Loucy (cell line): ENCODE measurements around the gene EFL1.

Experiments
- H2AFZ ChIP-seq: fragments of 200-600 bp; sonication (generic); 2 replicates; pipeline ENCODE4 v1.6.0; 2016; ENCODE audit warnings: antibody characterized with exemption, mild to moderate bottlenecking, low read length, moderate library complexity
- H3F3A ChIP-seq: fragments of 200-600 bp; 2 replicates; pipeline ENCODE4 v1.6.0; 2016; ENCODE audit warnings: antibody characterized with exemption, low read depth, mild to moderate bottlenecking
- H3K27me3 ChIP-seq: fragments of 200-600 bp; sonication (generic); 2 replicates; pipeline ENCODE4 v1.6.1; 2014; ENCODE audit warnings: low read length, mild to moderate bottlenecking; ENCODE audit not compliant: insufficient read depth, poor library complexity, severe bottlenecking
- H3K36me3 ChIP-seq: fragments of 200-600 bp; sonication (generic); 2 replicates; pipeline ENCODE4 v1.6.1; 2016; ENCODE audit warnings: low read length; ENCODE audit not compliant: insufficient read depth
- H3K4me1 ChIP-seq: fragments of 200-600 bp; sonication (generic); 2 replicates; pipeline ENCODE4 v1.5.1; 2014; ENCODE audit warnings: low read length, mild to moderate bottlenecking; ENCODE audit not compliant: insufficient read depth, poor library complexity, severe bottlenecking
- H3K4me2 ChIP-seq: fragments of 200-600 bp; sonication (generic); 2 replicates; pipeline ENCODE4 v1.6.0; 2014; ENCODE audit warnings: antibody characterized with exemption, low read length, low read depth, mild to moderate bottlenecking; ENCODE audit not compliant: poor library complexity, severe bottlenecking
- H3K4me3 ChIP-seq: fragments of 200-600 bp; sonication (generic); 2 replicates; pipeline ENCODE4 v1.5.1; 2014; ENCODE audit warnings: low read length, mild to moderate bottlenecking, mixed read lengths; ENCODE audit not compliant: poor library complexity, severe bottlenecking
- H3K79me2 ChIP-seq: fragments of 200-600 bp; sonication (generic); 2 replicates; pipeline ENCODE4 v1.6.1; 2014; ENCODE audit warnings: low read length; ENCODE audit not compliant: insufficient read depth
- H3K9ac ChIP-seq: fragments of 200-600 bp; sonication (generic); 2 replicates; pipeline ENCODE4 v1.6.0; 2014; ENCODE audit warnings: mild to moderate bottlenecking, low read depth, low read length, moderate library complexity; ENCODE audit not compliant: poor library complexity, severe bottlenecking
- H3K9me2 ChIP-seq: fragments of 200-600 bp; sonication (generic); replicated peaks from 2 replicates; pipeline ENCODE4 v1.6.1; 2016; ENCODE audit warnings: low read depth, low read length, mixed read lengths
- H3K9me3 ChIP-seq: fragments of 200-600 bp; sonication (generic); 2 replicates; pipeline ENCODE4 v1.6.1; 2014; ENCODE audit warnings: mild to moderate bottlenecking, antibody characterized with exemption, low read length, low read depth; ENCODE audit not compliant: insufficient read depth
- H4K20me1 ChIP-seq: fragments of 200-600 bp; sonication (generic); 2 replicates; pipeline ENCODE4 v1.6.0; 2014; ENCODE audit warnings: antibody characterized with exemption, low read length, mild to moderate bottlenecking; ENCODE audit not compliant: insufficient read depth, poor library complexity, severe bottlenecking
- EZH2phosphoT487 ChIP-seq: fragments of 200-600 bp; IDR thresholded peaks from 2 replicates; pipeline ENCODE4 v1.6.1; 2018; ENCODE audit warnings: antibody characterized with exemption, mild to moderate bottlenecking, moderate library complexity, borderline replicate concordance
- TF ChIP-seq, protein P1 (sequence below): fragments of 200-600 bp; sonication (generic); conservative IDR thresholded peaks from 2 replicates; pipeline ENCODE4 v1.5.1; 2014; ENCODE audit warnings: mild to moderate bottlenecking, antibody characterized with exemption, low read length

The EFL1 gene

DNA sequence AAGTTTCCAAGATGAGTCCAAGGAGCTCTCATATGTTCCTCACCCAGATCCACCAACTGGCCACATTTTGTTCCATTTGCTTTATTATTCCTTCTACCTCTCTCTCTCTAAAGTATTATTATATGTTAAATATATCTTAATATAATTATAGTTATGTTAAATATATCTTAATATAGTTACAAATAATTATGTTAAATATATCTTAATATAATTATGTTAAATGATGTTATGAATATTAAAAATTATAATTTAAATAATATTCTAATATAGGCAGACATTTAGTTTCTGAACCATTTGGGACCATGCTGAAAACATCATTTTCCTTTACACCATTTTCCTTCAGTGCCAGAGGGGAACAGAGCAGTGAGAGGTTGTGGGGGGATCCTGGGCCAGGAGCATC is 166.7 kb downstream of the EFL1 start:
- Histone ChIP-seq H3K9me3 (no peaks in the 10 kb centered on the region), H2AFZ (no peak overlapping the region), H3K9ac (no peak overlapping the region), H3F3A (no peaks in the 10 kb centered on the region), H3K79me2 (no peaks in the 10 kb centered on the region), H3K4me2 (no peak overlapping the region), H3K4me1 (no peaks in the 10 kb centered on the region), H3K9me2 (no peaks in the 10 kb centered on the region), H3K27me3 (no peaks in the 10 kb centered on the region), H3K4me3 (no peak overlapping the region), H3K36me3 (no peaks in the 10 kb centered on the region), H4K20me1 (no peaks in the 10 kb centered on the region)
- TF ChIP-seq, protein P1, sequence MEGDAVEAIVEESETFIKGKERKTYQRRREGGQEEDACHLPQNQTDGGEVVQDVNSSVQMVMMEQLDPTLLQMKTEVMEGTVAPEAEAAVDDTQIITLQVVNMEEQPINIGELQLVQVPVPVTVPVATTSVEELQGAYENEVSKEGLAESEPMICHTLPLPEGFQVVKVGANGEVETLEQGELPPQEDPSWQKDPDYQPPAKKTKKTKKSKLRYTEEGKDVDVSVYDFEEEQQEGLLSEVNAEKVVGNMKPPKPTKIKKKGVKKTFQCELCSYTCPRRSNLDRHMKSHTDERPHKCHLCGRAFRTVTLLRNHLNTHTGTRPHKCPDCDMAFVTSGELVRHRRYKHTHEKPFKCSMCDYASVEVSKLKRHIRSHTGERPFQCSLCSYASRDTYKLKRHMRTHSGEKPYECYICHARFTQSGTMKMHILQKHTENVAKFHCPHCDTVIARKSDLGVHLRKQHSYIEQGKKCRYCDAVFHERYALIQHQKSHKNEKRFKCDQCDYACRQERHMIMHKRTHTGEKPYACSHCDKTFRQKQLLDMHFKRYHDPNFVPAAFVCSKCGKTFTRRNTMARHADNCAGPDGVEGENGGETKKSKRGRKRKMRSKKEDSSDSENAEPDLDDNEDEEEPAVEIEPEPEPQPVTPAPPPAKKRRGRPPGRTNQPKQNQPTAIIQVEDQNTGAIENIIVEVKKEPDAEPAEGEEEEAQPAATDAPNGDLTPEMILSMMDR: no peak
- no peak for TF ChIP-seq EZH2phosphoT487

GRCh38 chr15:82093774-82094211 is 168.7 kb downstream of the EFL1 start:
- no peaks in the 10 kb centered on the region for H3K9me2 ChIP-seq
- H3K36me3 ChIP-seq: no peaks in the 10 kb centered on the region
- no peaks in the 10 kb centered on the region for H4K20me1 ChIP-seq
- H3K4me2 ChIP-seq: no peak overlapping the region
- no peaks in the 10 kb centered on the region for H3K4me1 ChIP-seq
- H3K27me3 ChIP-seq: no peaks in the 10 kb centered on the region
- H3K79me2 ChIP-seq: no peaks in the 10 kb centered on the region
- H3K9ac ChIP-seq: no peak overlapping the region
- no peak overlapping the region for H2AFZ ChIP-seq
- no peaks in the 10 kb centered on the region for H3K9me3 ChIP-seq
- TF ChIP-seq, protein P1: no peak
- no peak for TF ChIP-seq EZH2phosphoT487
- H3F3A ChIP-seq: no peaks in the 10 kb centered on the region
- no peak overlapping the region for H3K4me3 ChIP-seq

DNA sequence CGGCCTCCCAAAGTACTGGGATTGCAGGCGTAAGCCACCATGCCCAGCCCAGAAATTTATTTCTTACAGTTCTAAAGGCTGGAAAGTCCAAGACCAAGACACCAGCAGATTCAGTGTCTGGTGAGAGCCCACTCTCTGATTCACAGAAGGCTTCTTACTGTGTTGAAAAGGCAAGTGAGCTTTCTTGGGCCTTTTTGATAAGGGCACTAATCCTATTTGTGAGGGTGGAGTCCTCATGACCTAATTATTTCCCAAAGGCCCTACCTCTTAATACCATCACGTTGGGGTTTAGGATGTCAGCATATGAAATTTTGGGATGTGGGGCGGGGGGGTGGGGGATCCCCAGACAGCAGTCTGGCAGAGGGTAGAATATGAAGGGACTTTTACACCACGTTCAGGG is 169.2 kb downstream of the EFL1 start:
- Histone ChIP-seq H3K4me2 (no peak overlapping the region), H2AFZ (no peak overlapping the region), H3K4me3 (no peak overlapping the region), H3K27me3 (no peaks in the 10 kb centered on the region), H3K9me2 (no peaks in the 10 kb centered on the region), H3K9me3 (no peaks in the 10 kb centered on the region), H3K36me3 (no peaks in the 10 kb centered on the region), H3K9ac (no peak overlapping the region), H3F3A (no peaks in the 10 kb centered on the region), H3K4me1 (no peaks in the 10 kb centered on the region), H4K20me1 (no peaks in the 10 kb centered on the region), H3K79me2 (no peaks in the 10 kb centered on the region)
- TF ChIP-seq EZH2phosphoT487: no peak
- TF ChIP-seq, protein P1: no peak
